ENCODE data around the gene SCRT2.
"Not testable (repeated sequence)": the region's sequence is repeated elsewhere in the genome, so short reads cannot be mapped to it uniquely, and the experiment has no call there.

DNA sequence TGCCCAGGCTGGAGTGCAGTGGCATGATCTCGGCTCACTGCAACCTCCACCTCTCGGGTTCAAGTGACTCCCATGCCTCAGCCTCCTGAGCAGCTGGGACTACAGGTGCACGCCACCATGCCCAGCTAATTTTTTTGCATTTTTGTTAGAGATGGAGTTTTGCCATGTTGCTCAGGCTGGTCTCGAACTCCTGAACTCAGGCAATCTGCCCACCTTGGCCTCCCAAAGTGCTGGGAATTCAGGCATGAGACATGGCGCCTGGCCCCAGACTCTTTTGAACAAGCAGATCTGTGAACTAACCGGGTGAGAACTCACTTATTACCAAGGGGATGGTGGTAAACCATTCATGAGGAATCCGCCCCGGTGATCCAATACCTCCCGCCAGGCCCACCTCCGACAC lies 18.2 kb upstream of the SCRT2 start:
- not testable (repeated sequence) for TF ChIP-seq CTCF (IDR thresholded peaks at IDR 0.05; ENCODE audit: low read depth, low read length); POLR2A (IDR thresholded peaks at IDR 0.05; ENCODE audit: extremely low read depth, insufficient read length); MAX (IDR thresholded peaks at IDR 0.05; ENCODE audit: low read depth, low read length)
